ENCODE measurements around the gene TMEM187. TPM values are rescaled to one million over a fixed set of nuclear protein-coding genes. Genes with fewer than 3 reads are reported as not detected.

The TMEM187 gene
- total and polyA plus RNA-seq, 7 donors, result 3.5 to 9.3 (median 3.8) TPM

GRCh38 chrX:154004315-154004714 lies 31.8 kb downstream of the TMEM187 start:
- H3K27me3 ChIP-seq, result no peaks in the 10 kb centered on the region
- no peak overlapping the region for H3K4me3 ChIP-seq
- TF ChIP-seq CTCF (IDR thresholded peaks at IDR 0.05), result no peak
- no peak for TF ChIP-seq POLR2A (IDR thresholded peaks at IDR 0.05)
- TF ChIP-seq EP300 (IDR thresholded peaks at IDR 0.05), result no peak
- TF ChIP-seq POLR2AphosphoS5 (IDR thresholded peaks at IDR 0.05), result no peak
- no peaks in the 10 kb centered on the region for H3K9me3 ChIP-seq
- no peak overlapping the region for H3K27ac ChIP-seq
- DNase-seq, result no peak
- intact Hi-C loops (cut with DNase I), result no loop called here
- peaks cover 0 to 4% (median 0%) of the 10 kb centered on the region in 4 donors for H3K4me1 ChIP-seq
- WGBS, 2 donors, result 87 to 90% methylated on average over 11 of the region's 11 CpGs
- H3K36me3 ChIP-seq, result no peaks in the 10 kb centered on the region

- H3K27me3 ChIP-seq, result no peaks in the 10 kb centered on the region
- no peaks in the 10 kb centered on the region for H3K9me3 ChIP-seq
- TF ChIP-seq POLR2AphosphoS5 (IDR thresholded peaks at IDR 0.05) (no peak), EP300 (IDR thresholded peaks at IDR 0.05) (no peak), POLR2A (IDR thresholded peaks at IDR 0.05) (no peak), CTCF (IDR thresholded peaks at IDR 0.05) (no peak)
- H3K36me3 ChIP-seq, result no peaks in the 10 kb centered on the region
- H3K4me1 ChIP-seq, result peaks cover 0 to 4% (median 0%) of the 10 kb centered on the region in 4 donors
- no peak overlapping the region for H3K27ac ChIP-seq
- no peak for DNase-seq
- intact Hi-C loops (cut with DNase I), result no loop called here
- 96% methylated on average over 20 of the region's 20 CpGs for WGBS, 2 donors
- no peak overlapping the region for H3K4me3 ChIP-seq
These were observed 34.4 kb downstream of the TMEM187 start for GRCh38 chrX:154006947-154007346.

GRCh38 chrX:154008521-154008920 lies 36.0 kb downstream of the TMEM187 start:
- Histone ChIP-seq H3K4me3 (no peak overlapping the region), H3K9me3 (no peaks in the 10 kb centered on the region), H3K36me3 (no peaks in the 10 kb centered on the region), H3K27me3 (peaks cover 0 to 2% (median 0%) of the 10 kb centered on the region in 3 donors), H3K27ac (no peak overlapping the region), H3K4me1 (peaks cover 0 to 2% (median under 1%) of the 10 kb centered on the region in 4 donors)
- DNase-seq, result no peak
- WGBS, 2 donors, result 65 to 71% methylated on average over 4 of the region's 4 CpGs
- TF ChIP-seq POLR2A (IDR thresholded peaks at IDR 0.05) (no peak), EP300 (IDR thresholded peaks at IDR 0.05) (no peak), POLR2AphosphoS5 (IDR thresholded peaks at IDR 0.05) (no peak), CTCF (IDR thresholded peaks at IDR 0.05) (no peak)
- intact Hi-C loops (cut with DNase I), result no loop called here

- H3K36me3 ChIP-seq, result peaks cover 0 to 3% (median 0%) of the 10 kb centered on the region in 4 donors
- no peak overlapping the region for H3K27ac ChIP-seq
- intact Hi-C loops (cut with DNase I), result loop anchor here (5.0 kb wide), 1 partner anchor 87 kb away; the partner anchor contains the start of gene MECP2
- 87 to 92% methylated on average over 18 of the region's 18 CpGs for WGBS, 2 donors
- H3K9me3 ChIP-seq, result no peaks in the 10 kb centered on the region
- H3K27me3 ChIP-seq, result peaks cover 0 to 2% (median 0%) of the 10 kb centered on the region in 3 donors
- no peak for DNase-seq
- H3K4me1 ChIP-seq, result peaks cover 0 to 7% (median 3%) of the 10 kb centered on the region in 4 donors
- H3K4me3 ChIP-seq, result no peak overlapping the region
- TF ChIP-seq EP300 (IDR thresholded peaks at IDR 0.05), result no peak
- no peak for TF ChIP-seq CTCF (IDR thresholded peaks at IDR 0.05)
- no peak for TF ChIP-seq POLR2A (IDR thresholded peaks at IDR 0.05)
- no peak for TF ChIP-seq POLR2AphosphoS5 (IDR thresholded peaks at IDR 0.05)
These were observed 38.0 kb downstream of the TMEM187 start for GRCh38 chrX:154010330-154011087.

Data from sigmoid colon (tissue), 7 donors.